B cell (primary cell): ENCODE results near the gene DUSP9. TPM values are rescaled to one million over a fixed set of nuclear protein-coding genes. Genes with fewer than 3 reads are reported as not detected.

Experiments
- ATAC-seq: fragments of 200-7000 bp; cut with Tn5 transposase; one replicate; pipeline ENCODE4 v1.10.0; 2021; ENCODE audit warnings: low read depth, mild to moderate bottlenecking, moderate number of reproducible peaks, moderate library complexity
- CTCF ChIA-PET: fragments of 350-600 bp; sonication (Branson Sonifier 250); formaldehyde crosslinking; loops from one replicate; lab custom pipeline; 2021; ENCODE audit warnings: antibody characterized with exemption, inconsistent platforms; lab: Charles Lee
- POLR2A ChIA-PET: fragments of 350-600 bp; sonication (Branson Sonifier 250); formaldehyde crosslinking; loops from one replicate; lab custom pipeline; 2021; ENCODE audit warnings: antibody characterized with exemption; lab: Charles Lee
- DNase-seq: peaks from one replicate; pipeline ENCODE4 v3.0.0; 2013
- H2AFZ ChIP-seq: 2 replicates; pipeline ENCODE4 v1.6.1; 2012; ENCODE audit warnings: mild to moderate bottlenecking, low read depth, low read length; ENCODE audit not compliant: insufficient read depth, poor library complexity, severe bottlenecking
- H3K27ac ChIP-seq, 2 donors: 1 replicate in 1 of 2; 2 replicates in 1 of 2; pipeline ENCODE4 v1.5.1; 2012 to 2013; ENCODE audit warnings: low read length in 2 of 2, mild to moderate bottlenecking in 2 of 2, moderate library complexity in 1 of 2
- H3K27me3 ChIP-seq, 4 experiments: fragments of 200-600 bp in 1 of 4; sonication (generic) in 1 of 4; replicated peaks in 1 of 4; 1 replicate in 2 of 4; 2 replicates in 2 of 4; pipeline versions ENCODE4 v1.6.1 to v1.7.0; 2013 to 2016; ENCODE audit warnings: low read length in 3 of 4, mild to moderate bottlenecking in 2 of 4, mixed read lengths in 1 of 4, moderate library complexity in 1 of 4; ENCODE audit not compliant: insufficient read depth in 4 of 4, control insufficient read depth in 3 of 4; ENCODE audit errors: control extremely low read depth in 1 of 4
- H3K36me3 ChIP-seq, 2 experiments: replicated peaks in 1 of 2; 1 replicate in 1 of 2; 2 replicates in 1 of 2; pipeline versions ENCODE4 v1.6.1 to v1.7.1; 2013; ENCODE audit warnings: low read length in 1 of 2; ENCODE audit not compliant: insufficient read depth in 2 of 2, control insufficient read depth in 1 of 2; ENCODE audit errors: control extremely low read depth in 1 of 2, extremely low read depth in 1 of 2
- H3K4me1 ChIP-seq, 2 donors: fragments of 200-600 bp in 1 of 2; sonication (generic) in 1 of 2; 1 replicate in 1 of 2; 2 replicates in 1 of 2; pipeline versions ENCODE4 v1.5.1 to v1.6.1; 2013 to 2017; ENCODE audit warnings: low read length in 2 of 2; ENCODE audit not compliant: control insufficient read depth in 2 of 2, insufficient read depth in 2 of 2
- H3K4me2 ChIP-seq: replicated peaks from 2 replicates; pipeline ENCODE3; 2012; ENCODE audit warnings: mild to moderate bottlenecking, low read depth, low read length; ENCODE audit not compliant: poor library complexity, severe bottlenecking
- H3K4me3 ChIP-seq, 5 experiments: fragments of 200-600 bp in 1 of 5; sonication (generic) in 1 of 5; 1 replicate in 3 of 5; 2 replicates in 2 of 5; pipeline versions ENCODE4 v1.5.1 to v1.7.0; 2011 to 2016; ENCODE audit warnings: low read length in 4 of 5, mild to moderate bottlenecking in 4 of 5, low read depth in 2 of 5, control low read depth in 1 of 5, moderate library complexity in 1 of 5; ENCODE audit not compliant: insufficient read depth in 1 of 5; ENCODE audit errors: control extremely low read depth in 1 of 5, extremely low read depth in 1 of 5
- H3K79me2 ChIP-seq: fragments of 200-600 bp; sonication (generic); one replicate; pipeline ENCODE4 v1.6.0; 2016; ENCODE audit warnings: low read length; ENCODE audit not compliant: control insufficient read depth, insufficient read depth
- H3K9ac ChIP-seq: fragments of 200-600 bp; sonication (generic); 2 replicates; pipeline ENCODE4 v1.6.1; 2017; ENCODE audit warnings: mild to moderate bottlenecking, low read length, moderate library complexity
- H3K9me3 ChIP-seq, 3 donors: one replicate each; pipeline versions ENCODE4 v1.6.1 to v1.7.1; 2013; ENCODE audit warnings: low read length in 2 of 3; ENCODE audit not compliant: control insufficient read depth in 2 of 3, insufficient read depth in 1 of 3; ENCODE audit errors: control extremely low read depth in 1 of 3
- H4K20me1 ChIP-seq: 2 replicates; pipeline ENCODE4 v1.6.0; 2012; ENCODE audit warnings: mild to moderate bottlenecking, low read length; ENCODE audit not compliant: insufficient read depth, control insufficient read depth, poor library complexity, severe bottlenecking
- H3K27ac Mint-ChIP-seq: one replicate; pipeline ENCODE4 v1.8.0; 2021; ENCODE audit warnings: mixed read lengths
- H3K27me3 Mint-ChIP-seq: one replicate; pipeline ENCODE4 v1.8.0; 2021; ENCODE audit warnings: mixed read lengths
- H3K4me1 Mint-ChIP-seq: one replicate; pipeline ENCODE4 v1.8.0; 2021; ENCODE audit warnings: mixed read lengths
- H3K4me3 Mint-ChIP-seq: one replicate; pipeline ENCODE4 v1.8.0; 2021; ENCODE audit warnings: mixed read lengths
- H3K9me3 Mint-ChIP-seq: one replicate; pipeline ENCODE4 v1.8.0; 2022; ENCODE audit warnings: mixed read lengths; ENCODE audit not compliant: insufficient read depth
- EZH2 ChIP-seq: IDR thresholded peaks from 2 replicates; pipeline ENCODE4 v1.6.1; 2012; ENCODE audit warnings: borderline replicate concordance, low read depth, mild to moderate bottlenecking, moderate library complexity, low read length; ENCODE audit not compliant: insufficient read depth, poor library complexity, severe bottlenecking
- WGBS: methylation state at CpG from one replicate; pipeline ENCODE4 v1.1.5; 2013; ENCODE audit warnings: missing lambda C conversion rate; ENCODE audit not compliant: insufficient coverage; 5-methylcytosine and 5-hydroxymethylcytosine counted together
- intact Hi-C: fragments of 100-400 bp; cut with micrococcal nuclease; formaldehyde crosslinking; loops from one replicate; pipeline ENCODE4 v1.10.0; 2022
- polyA plus RNA-seq: library from polyadenylated mRNA; depleted of rRNA; stranded (reverse); fragments of >200 nt; gene quantifications from 2 replicates; pipeline ENCODE4 v1.2.3, GENCODE V29; 2012
- total RNA-seq, 2 donors: library from RNA; stranded (reverse); fragments of 120-200 nt in 1 of 2; gene quantifications; 1 replicate in 1 of 2; 2 replicates in 1 of 2; pipeline versions ENCODE4 v1.2.3 to v1.2.4, GENCODE V29; 2013 to 2022
- TF ChIP-seq, protein P1 (sequence below): fragments of 200-600 bp; IDR thresholded peaks from one replicate; pipeline ENCODE4 v1.8.0; 2022; ENCODE audit warnings: antibody characterized with exemption, mild to moderate bottlenecking

Gene DUSP9
- total and polyA plus RNA-seq, 2 donors (not counting 1 experiment from before 2014, with no cell fraction given): not detected

DNA sequence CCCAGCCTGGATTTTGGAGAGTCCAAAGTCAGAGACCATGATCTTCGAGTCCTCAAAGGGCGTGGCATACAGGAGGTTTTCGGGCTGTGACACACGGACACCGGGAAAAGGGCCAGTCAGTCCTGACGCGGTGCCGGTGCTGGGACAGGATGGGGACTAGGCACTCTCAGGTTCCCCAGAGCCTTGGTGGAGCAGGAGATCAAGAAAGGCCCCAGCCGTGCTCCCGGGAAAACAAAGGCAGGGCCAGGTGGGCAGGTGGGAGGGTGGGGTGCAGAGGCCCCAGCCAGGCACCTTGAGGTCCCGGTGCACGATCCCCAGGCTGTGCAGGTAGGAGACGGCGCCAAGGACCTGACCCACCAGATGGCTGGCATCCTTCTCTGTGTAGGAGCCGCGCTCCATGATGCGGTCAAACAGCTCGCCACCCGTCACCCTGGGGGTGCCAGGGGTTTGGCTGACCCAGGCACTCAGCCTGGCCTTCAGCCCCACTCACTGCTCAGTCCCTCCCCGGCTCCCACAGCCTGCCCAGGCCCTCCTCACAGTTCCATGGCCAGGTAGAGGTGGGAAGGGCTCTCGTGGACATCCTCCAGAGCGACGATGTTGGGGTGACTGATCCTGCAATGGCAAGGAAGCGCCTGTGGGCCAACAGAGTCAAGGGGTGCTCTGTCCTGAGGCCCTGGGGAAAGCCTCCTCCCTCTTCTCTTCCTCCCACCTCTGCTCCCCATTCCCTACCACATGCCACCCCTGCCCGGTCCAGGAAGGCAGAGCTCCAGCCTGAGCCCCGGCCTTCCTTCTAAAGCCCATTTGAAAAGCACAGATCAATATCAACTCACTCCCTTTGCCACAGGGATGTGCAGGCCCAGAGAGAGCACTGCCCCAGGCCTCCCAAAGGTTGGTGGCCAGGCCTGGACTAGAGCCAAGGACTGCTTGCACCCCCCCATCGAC, 24.9 kb downstream of the DUSP9 start:
- Histone ChIP-seq H2AFZ (no peak overlapping the region), H3K4me2 (no peak overlapping the region), H3K36me3 (no peaks in the 10 kb centered on the region), H3K9me3 (no peaks in the 10 kb centered on the region), H3K79me2 (no peaks in the 10 kb centered on the region), H3K4me3 (no peak overlapping the region), H3K27me3 (peaks cover 0 to 20% (median 0%) of the 10 kb centered on the region in 4 experiments), H4K20me1 (no peaks in the 10 kb centered on the region), H3K27ac (no peak overlapping the region), H3K4me1 (peaks cover 0 to 6% of the 10 kb centered on the region in 2 donors), H3K9ac (no peak overlapping the region)
- WGBS: 95% methylated on average over 18 of the region's 27 CpGs
- TF ChIP-seq, protein P1, sequence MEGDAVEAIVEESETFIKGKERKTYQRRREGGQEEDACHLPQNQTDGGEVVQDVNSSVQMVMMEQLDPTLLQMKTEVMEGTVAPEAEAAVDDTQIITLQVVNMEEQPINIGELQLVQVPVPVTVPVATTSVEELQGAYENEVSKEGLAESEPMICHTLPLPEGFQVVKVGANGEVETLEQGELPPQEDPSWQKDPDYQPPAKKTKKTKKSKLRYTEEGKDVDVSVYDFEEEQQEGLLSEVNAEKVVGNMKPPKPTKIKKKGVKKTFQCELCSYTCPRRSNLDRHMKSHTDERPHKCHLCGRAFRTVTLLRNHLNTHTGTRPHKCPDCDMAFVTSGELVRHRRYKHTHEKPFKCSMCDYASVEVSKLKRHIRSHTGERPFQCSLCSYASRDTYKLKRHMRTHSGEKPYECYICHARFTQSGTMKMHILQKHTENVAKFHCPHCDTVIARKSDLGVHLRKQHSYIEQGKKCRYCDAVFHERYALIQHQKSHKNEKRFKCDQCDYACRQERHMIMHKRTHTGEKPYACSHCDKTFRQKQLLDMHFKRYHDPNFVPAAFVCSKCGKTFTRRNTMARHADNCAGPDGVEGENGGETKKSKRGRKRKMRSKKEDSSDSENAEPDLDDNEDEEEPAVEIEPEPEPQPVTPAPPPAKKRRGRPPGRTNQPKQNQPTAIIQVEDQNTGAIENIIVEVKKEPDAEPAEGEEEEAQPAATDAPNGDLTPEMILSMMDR: no peak
- TF ChIP-seq EZH2: no peak
- no peak overlapping the region for H3K27ac Mint-ChIP-seq
- ATAC-seq (no peak), DNase-seq (no peak)
- ChIA-PET POLR2A (no interaction called here), CTCF (interaction anchor here (1.1 kb wide), 1 partner anchor 117 kb away, joined by 4 read pairs; no protein-coding TSS in a partner anchor)
- peaks cover 27% of the 10 kb centered on the region for H3K27me3 Mint-ChIP-seq
- intact Hi-C loops: no loop called here
- no peaks in the 10 kb centered on the region for H3K9me3 Mint-ChIP-seq
- peaks cover 12% of the 10 kb centered on the region for H3K4me1 Mint-ChIP-seq
- no peak overlapping the region for H3K4me3 Mint-ChIP-seq
